Cardiac muscle cell (in vitro differentiated cells and primary cell): ENCODE measurements around the gene MAP3K10. TPM values are rescaled to one million over a fixed set of nuclear protein-coding genes. Genes with fewer than 3 reads are reported as not detected.
A peak's percentile ranks its signal among the peaks of the same experiment; 100 is the strongest.

Experiments
- DNase-seq, 2 donors: peaks; one replicate each; pipeline versions ENCODE4 v3.0.0 to v3.0.0-alpha.2; 2010 to 2017; ENCODE audit warnings: low read depth in 1 of 2, low spot score in 1 of 2
- H3K27ac ChIP-seq: fragments of 200-600 bp; sonication (generic); 2 replicates; pipeline ENCODE4 v1.5.1; 2016
- H3K27me3 ChIP-seq: fragments of 200-600 bp; sonication (generic); 2 replicates; pipeline ENCODE4 v1.6.0; 2016; ENCODE audit warnings: control low read depth
- H3K36me3 ChIP-seq: fragments of 200-600 bp; sonication (generic); 2 replicates; pipeline ENCODE4 v1.5.1; 2016; ENCODE audit warnings: control low read depth
- H3K4me1 ChIP-seq: fragments of 200-600 bp; sonication (generic); 2 replicates; pipeline ENCODE4 v1.8.1; 2017; ENCODE audit warnings: low read depth, mild to moderate bottlenecking, mixed run types
- H3K4me3 ChIP-seq: fragments of 200-600 bp; sonication (generic); 2 replicates; pipeline ENCODE4 v1.5.1; 2016; ENCODE audit warnings: mild to moderate bottlenecking
- H3K9me3 ChIP-seq: fragments of 200-600 bp; sonication (generic); 2 replicates; pipeline ENCODE4 v1.5.1; 2017; ENCODE audit warnings: low read depth, mild to moderate bottlenecking, control low read depth
- CTCF ChIP-seq: IDR thresholded peaks from 2 replicates; pipeline ENCODE4 v1.5.1; 2012; ENCODE audit warnings: low read depth, mild to moderate bottlenecking, low read length
- polyA plus RNA-seq: library from polyadenylated mRNA; unstranded; fragments of >200 nt; fragmentation: Nextera tagmentation; extraction: Ambion mirVana; gene quantifications from 2 replicates; pipeline ENCODE4 v1.2.1, GENCODE V29; 2016
- total RNA-seq: library from RNA; depleted of rRNA; stranded (reverse); fragments of >200 nt; gene quantifications from 2 replicates; pipeline ENCODE4 v1.2.3, GENCODE V29; 2016

MAP3K10 gene
- total and polyA plus RNA-seq, 2 experiments from 2014 or later = 10.0 to 30.5 TPM

- no peak for TF ChIP-seq CTCF
- Histone ChIP-seq H3K4me3 (no peak overlapping the region), H3K27me3 (no peaks in the 10 kb centered on the region), H3K27ac (no peak overlapping the region), H3K36me3 (peaks cover 35% of the 10 kb centered on the region), H3K9me3 (no peaks in the 10 kb centered on the region), H3K4me1 (no peaks in the 10 kb centered on the region)
- no peak for DNase-seq
Measured at GRCh38 chr19:40238775-40239174, 47.5 kb downstream of the MAP3K10 start.

GRCh38 chr19:40239415-40240226 is 48.4 kb downstream of the MAP3K10 start:
- TF ChIP-seq CTCF = no peak
- no peaks in the 10 kb centered on the region for H3K9me3 ChIP-seq
- no peak overlapping the region for H3K27ac ChIP-seq
- H3K4me1 ChIP-seq = no peaks in the 10 kb centered on the region
- H3K27me3 ChIP-seq = no peaks in the 10 kb centered on the region
- no peak for DNase-seq
- H3K36me3 ChIP-seq = peaks cover 35% of the 10 kb centered on the region
- H3K4me3 ChIP-seq = no peak overlapping the region

GRCh38 chr19:40240332-40240731 is 49.1 kb downstream of the MAP3K10 start:
- no peak for DNase-seq
- no peak overlapping the region for H3K27ac ChIP-seq
- no peaks in the 10 kb centered on the region for H3K4me1 ChIP-seq
- H3K27me3 ChIP-seq = no peaks in the 10 kb centered on the region
- no peak for TF ChIP-seq CTCF
- peaks cover 32% of the 10 kb centered on the region for H3K36me3 ChIP-seq
- no peaks in the 10 kb centered on the region for H3K9me3 ChIP-seq
- no peak overlapping the region for H3K4me3 ChIP-seq

- Histone ChIP-seq H3K36me3 (peaks cover 30% of the 10 kb centered on the region), H3K27ac (no peak overlapping the region), H3K4me3 (no peak overlapping the region), H3K9me3 (no peaks in the 10 kb centered on the region), H3K27me3 (no peaks in the 10 kb centered on the region), H3K4me1 (no peaks in the 10 kb centered on the region)
- DNase-seq = no peak
- TF ChIP-seq CTCF = no peak
Measured at GRCh38 chr19:40241125-40241808, 50.0 kb downstream of the MAP3K10 start.

- peak in 1 of 2 donors; percentile 94 for DNase-seq
- Histone ChIP-seq H3K27ac (no peak overlapping the region), H3K36me3 (peaks cover 29% of the 10 kb centered on the region), H3K27me3 (no peaks in the 10 kb centered on the region), H3K4me3 (no peak overlapping the region), H3K4me1 (no peaks in the 10 kb centered on the region), H3K9me3 (no peaks in the 10 kb centered on the region)
- TF ChIP-seq CTCF = no peak
Measured at GRCh38 chr19:40241809-40242384, 50.7 kb downstream of the MAP3K10 start.
